Transverse colon (tissue), 4 donors: Measurements from ENCODE around the gene CASQ1.

Experiments
- POLR2A ChIP-seq: fragments of 450-650 bp; IDR thresholded peaks from one replicate; pipeline ENCODE4 v1.6.1; 2016; ENCODE audit warnings: antibody characterized with exemption, mild to moderate bottlenecking, moderate library complexity
- POLR2AphosphoS5 ChIP-seq, 3 donors: sonication (generic); formaldehyde crosslinking; IDR thresholded peaks; one replicate each; pipeline ENCODE4 v1.6.1; 2016; ENCODE audit warnings: antibody characterized with exemption in 3 of 3
- TF ChIP-seq, protein P1 (sequence below), 5 experiments: fragments of 200-600 bp in 3 of 5; fragments of 450-650 bp in 2 of 5; sonication (generic) in 3 of 5; IDR thresholded peaks; 1 replicate in 2 of 5; 2 replicates in 3 of 5; pipeline ENCODE4 v1.5.1; 2016 to 2017; ENCODE audit warnings: antibody characterized with exemption in 5 of 5, inconsistent platforms in 3 of 5, mild to moderate bottlenecking in 2 of 5, moderate library complexity in 1 of 5

DNA sequence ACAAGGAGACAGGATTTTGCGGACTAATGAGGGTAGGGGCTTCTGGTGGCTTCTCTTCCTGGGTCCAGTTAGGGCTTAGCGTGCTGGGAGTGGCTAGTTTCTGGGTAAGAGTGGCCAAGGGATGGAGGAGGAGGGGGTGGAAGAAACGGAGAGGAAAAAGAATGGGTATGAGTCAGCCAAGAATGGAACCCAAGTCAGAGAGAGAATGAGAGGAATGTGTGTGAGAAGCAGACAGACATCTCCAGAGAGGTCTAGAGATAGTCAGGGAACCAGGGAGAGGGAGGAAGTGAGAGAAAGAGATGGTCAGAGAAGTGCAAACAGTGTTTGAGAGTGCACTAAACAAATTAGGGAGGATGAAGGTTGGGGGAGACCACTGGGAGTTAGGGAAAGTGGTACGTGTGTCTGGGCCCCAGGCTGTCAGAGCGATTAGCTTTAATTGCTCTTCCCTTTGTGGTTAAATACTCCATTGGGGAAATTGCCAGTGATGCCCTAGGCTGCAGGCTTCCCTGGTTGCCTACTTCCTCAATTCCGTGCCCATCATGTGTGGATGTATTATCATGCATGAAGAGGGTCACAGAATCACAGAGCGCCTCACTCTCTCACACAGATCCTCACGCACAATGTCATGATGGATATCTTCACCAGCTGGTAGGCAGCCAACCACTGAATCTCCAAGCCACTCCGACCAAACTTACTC is 16.2 kb downstream of the CASQ1 start:
- TF ChIP-seq, protein P1, sequence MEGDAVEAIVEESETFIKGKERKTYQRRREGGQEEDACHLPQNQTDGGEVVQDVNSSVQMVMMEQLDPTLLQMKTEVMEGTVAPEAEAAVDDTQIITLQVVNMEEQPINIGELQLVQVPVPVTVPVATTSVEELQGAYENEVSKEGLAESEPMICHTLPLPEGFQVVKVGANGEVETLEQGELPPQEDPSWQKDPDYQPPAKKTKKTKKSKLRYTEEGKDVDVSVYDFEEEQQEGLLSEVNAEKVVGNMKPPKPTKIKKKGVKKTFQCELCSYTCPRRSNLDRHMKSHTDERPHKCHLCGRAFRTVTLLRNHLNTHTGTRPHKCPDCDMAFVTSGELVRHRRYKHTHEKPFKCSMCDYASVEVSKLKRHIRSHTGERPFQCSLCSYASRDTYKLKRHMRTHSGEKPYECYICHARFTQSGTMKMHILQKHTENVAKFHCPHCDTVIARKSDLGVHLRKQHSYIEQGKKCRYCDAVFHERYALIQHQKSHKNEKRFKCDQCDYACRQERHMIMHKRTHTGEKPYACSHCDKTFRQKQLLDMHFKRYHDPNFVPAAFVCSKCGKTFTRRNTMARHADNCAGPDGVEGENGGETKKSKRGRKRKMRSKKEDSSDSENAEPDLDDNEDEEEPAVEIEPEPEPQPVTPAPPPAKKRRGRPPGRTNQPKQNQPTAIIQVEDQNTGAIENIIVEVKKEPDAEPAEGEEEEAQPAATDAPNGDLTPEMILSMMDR (IDR thresholded peaks at IDR 0.05), result no peak
- no peak for TF ChIP-seq POLR2A
- TF ChIP-seq POLR2AphosphoS5 (IDR thresholded peaks at IDR 0.05), result no peak
